Stimulated activated CD8-positive, alpha-beta memory T cell treated with anti-CD3 and anti-CD28 coated beads, Interleukin-2, amount 100 ng/mL, for 48 hours (primary cell): ENCODE measurements around the gene SLC35G3.
"Not testable (repeated sequence)": the region's sequence is repeated elsewhere in the genome, so short reads cannot be mapped to it uniquely, and the experiment has no call there.

Experiments used
- DNase-seq, 2 donors: peaks; one replicate each; pipeline ENCODE4 v3.0.0-alpha.2; 2020; ENCODE audit warnings: low read depth in 2 of 2

The SLC35G3 gene

GRCh38 chr17:35210741-35211140 is 16.5 kb upstream of the SLC35G3 start:
- no peak for DNase-seq

GRCh38 chr17:35202582-35202981 is 8.4 kb upstream of the SLC35G3 start:
- not testable (repeated sequence) for DNase-seq

DNA sequence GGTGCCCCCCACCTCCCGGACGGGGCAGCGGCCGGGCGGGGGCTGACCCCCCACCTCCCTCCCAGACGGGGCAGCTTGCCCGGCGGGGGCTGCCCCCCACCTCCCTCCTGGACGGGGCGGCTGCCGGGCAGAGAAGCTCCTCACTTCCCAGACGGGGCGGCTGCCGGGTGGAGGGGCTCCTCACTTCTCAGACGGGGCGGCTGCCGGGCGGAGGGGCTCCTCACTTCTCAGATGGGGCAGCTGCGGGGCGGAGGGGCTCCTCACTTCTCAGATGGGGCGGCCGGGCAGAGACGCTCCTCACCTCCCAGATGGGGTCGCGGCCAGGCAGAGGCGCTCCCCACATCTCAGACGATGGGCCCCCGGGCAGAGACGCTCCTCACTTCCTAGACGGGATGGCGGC is 869 bp upstream of the SLC35G3 start:
- not testable (repeated sequence) for DNase-seq

GRCh38 chr17:35192708-35193107 is 1.5 kb downstream of the SLC35G3 start:
- DNase-seq: no peak

GRCh38 chr17:35191001-35191695 is 3.0 kb downstream of the SLC35G3 start:
- no peak for DNase-seq

DNA sequence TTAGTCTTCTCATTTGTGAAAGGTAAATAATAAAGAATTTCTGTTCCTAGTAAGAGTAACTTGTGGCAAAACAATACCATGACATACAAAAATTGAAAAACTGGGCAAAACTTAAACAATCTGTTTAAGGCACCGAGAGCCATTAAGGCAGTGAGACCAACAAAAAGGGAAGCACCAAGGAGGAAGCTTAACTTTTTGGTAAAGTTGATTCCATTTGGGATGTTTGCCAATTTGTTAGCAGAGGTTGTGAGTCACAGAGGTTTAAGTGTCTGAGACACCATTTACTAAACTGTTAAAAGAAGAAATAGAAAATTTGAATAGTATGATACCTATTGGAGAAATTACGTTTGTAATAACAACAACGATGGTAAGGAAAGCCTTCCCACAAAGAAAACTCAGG is 4.9 kb downstream of the SLC35G3 start:
- no peak for DNase-seq

DNA sequence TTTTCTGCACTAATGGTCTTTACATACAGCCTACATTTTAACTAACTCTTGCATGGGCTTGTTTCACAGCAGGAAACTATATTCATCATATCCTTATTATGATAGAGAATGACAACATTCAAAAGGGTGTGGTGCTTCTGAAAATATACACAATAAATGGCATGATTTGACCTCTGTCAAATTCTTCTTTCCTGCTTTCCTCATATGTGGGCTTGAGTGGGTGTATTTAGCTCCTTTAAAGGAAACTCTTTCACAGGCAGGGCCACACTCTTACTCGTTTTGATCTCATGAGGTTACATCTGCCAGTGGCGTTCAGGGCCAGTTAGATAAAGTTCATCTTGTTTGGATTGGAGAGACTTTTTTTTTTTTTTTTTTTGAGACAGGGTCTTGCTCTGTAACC is 6.1 kb downstream of the SLC35G3 start:
- DNase-seq: no peak

DNA sequence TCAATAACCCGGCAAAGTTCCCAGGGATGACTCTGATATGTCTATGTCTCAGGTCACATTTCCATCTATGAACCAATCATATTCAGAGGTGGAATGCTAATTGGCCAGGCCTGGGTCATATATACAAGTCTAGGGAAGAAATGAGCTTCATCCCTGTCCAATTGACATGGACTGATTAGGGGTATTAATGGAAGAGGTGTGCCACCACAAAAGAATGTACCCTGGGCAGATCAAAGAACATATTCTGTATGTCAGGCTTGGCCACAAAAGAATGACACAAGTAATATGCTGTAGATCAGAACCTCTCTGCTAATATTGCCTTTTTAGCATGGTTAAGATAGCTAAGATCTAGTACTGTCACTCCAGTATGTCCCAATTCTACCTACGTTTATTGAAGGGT is 6.7 kb downstream of the SLC35G3 start:
- DNase-seq: no peak

DNA sequence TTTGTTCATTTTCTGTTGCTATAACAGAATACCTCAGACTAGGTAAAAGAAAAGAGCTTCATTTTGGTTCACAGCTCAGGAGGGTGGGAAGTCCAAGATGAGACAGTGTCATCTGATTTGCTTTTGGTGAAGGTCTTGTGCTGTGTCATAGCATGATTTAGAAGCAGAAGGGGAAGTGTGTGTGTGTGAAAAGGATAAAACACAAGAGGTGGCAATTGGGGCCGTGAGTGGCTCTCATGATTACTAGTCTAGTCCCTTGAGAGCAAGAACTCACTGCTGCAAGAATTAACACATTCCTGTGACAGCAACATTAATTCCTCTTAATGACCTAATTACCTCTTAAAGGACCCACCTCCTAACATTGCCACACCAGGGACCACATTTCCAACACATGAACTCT is 8.3 kb downstream of the SLC35G3 start:
- no peak for DNase-seq

DNA sequence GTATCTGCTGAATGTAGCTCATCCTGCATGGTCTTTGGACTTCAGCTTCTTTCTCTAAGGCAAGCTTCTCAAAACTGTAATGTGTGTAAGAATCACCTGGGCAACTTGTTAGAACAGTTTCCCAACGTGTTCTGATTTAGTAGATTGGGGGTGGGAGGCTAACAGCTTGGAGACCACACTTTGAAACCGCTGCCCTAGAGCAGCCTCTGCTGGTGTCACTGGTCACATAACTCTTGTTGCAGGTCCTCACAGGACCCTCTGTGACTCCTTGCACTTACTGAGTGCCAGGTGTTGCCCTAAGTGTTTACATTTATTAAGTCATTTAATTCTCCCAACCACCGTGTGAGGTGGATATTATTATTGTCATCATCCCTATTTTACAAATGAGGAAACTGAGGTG is 9.9 kb downstream of the SLC35G3 start:
- no peak for DNase-seq

- no peak for DNase-seq
These were observed 10.9 kb downstream of the SLC35G3 start for GRCh38 chr17:35183332-35183731.

DNA sequence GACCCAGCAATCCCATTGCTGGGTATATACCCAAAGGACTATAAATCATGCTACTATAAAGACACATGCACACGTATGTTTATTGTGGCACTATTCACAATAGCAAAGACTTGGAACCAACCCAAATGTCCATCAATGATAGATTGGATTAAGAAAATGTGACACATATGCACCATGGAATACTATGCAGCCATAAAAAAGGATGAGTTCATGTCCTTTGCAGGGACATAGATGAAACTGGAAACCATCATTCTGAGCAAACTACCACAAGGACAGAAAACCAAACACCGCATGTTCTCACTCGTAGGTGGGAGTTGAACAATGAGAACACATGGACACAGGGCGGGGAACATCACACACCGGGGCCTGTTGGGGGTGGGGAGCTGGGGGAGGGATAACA is 14.8 kb downstream of the SLC35G3 start:
- DNase-seq: not testable (repeated sequence)

GRCh38 chr17:35176897-35177296 is 17.3 kb downstream of the SLC35G3 start:
- no peak for DNase-seq

- no peak for DNase-seq
These were observed 18.4 kb downstream of the SLC35G3 start for GRCh38 chr17:35175638-35176415.

DNA sequence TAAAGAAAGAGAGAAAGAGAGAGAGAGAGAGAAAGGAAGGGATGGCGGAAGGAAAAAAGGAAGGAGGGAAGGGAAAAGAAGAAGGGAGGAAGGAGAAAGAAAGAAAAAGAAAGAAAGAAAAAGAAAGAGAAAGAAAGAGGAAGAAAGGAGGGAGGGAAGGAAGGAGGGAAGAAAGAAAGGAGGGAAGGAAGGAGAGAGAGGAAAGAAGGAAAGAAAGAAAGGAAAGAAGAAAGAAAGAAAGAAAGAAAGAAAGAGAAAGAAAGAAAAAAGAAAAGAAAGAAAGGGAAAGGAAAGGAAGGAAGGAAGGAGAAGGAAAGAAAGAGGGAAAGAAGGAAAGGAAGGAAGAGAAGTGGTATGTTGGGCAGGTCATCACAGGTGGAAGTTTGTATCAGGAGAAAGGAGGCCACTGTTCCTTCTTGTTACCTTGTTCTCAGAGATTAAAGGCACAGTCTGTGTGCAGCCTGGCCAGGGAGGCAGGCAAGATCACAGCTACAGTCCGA is 19.3 kb downstream of the SLC35G3 start:
- no peak for DNase-seq

- not testable (repeated sequence) for DNase-seq
These were observed 21.9 kb downstream of the SLC35G3 start for GRCh38 chr17:35172321-35172720.

DNA sequence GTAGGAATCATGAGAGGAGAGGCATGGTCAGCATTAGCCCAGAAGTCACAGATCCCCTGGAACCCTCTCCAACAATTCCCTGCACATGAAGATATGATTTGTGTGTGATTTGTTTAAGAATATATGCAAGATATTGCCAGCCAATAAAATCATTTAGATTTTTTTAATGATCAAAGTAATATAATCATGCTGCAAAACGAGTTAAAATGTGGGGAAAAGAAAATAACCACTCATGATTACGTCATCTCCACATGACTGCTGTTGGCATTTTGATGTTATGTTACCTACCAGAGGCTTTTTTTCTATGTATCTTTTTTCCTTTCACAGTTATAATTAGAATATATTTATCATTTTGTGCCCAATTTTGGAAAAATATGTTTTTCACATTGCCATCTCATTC is 22.4 kb downstream of the SLC35G3 start:
- no peak for DNase-seq

DNA sequence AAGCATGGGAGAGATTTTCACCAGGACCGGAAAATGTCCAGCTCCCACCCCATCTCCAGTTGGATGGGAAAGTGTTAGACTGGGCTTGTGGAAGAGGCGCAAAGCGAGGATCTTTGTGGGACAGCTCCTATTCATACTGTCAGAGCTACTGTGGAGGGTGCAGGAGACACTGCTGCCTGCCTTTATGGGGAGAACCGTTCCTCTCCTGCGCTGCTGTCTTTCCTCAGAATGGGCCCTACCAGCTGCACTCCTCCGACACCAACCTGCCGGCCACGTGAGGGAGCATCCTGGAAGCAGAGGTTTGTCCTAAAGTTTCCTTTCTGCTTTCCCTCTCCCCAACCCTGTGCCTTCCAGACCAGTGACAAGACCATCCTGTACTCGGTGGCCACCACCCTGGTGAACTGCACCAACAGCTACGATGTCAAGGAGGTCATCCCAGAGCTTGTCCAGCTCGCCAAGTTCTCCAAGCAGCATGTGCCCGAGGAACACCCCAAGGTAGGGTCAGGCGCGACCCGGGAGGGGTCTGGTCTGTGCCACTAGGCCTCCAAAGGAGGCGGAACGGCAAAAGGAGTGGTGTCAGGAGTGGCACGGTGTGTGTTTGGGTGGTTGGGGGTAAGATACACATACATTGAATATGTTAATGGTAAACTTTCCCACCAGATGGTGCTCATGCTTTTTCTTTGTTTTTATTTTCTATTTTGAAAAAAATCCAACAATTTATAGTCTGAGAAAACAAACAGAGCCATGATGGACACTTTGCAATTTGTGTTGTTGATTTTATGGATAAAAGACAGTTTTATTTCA is 23.0 kb downstream of the SLC35G3 start:
- DNase-seq: no peak

- DNase-seq: no peak
These were observed 24.3 kb downstream of the SLC35G3 start for GRCh38 chr17:35169835-35170363.

- no peak for DNase-seq
These were observed 26.5 kb downstream of the SLC35G3 start for GRCh38 chr17:35167666-35168065.

DNA sequence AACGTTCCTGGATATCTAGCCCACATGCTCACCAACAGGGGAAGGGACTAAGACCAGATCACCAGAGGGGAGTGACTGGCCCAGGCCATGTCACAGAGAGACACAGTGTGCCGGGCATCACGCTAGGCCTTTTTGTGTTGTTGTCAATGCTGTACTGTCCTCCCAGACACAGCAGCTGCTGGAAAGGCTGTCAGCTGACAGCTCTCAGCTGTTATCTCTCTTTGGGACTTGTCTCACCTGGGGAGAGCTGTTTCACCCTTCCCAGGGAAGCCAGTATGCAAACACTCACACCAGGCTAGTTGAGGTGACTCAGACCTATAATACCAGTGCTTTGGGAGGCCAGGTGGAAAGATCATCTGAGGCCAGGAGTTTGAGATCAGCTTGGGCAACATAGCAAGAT is 27.1 kb downstream of the SLC35G3 start:
- no peak for DNase-seq

GRCh38 chr17:35166526-35166925 is 27.7 kb downstream of the SLC35G3 start:
- no peak for DNase-seq
